Measurements from ENCODE around the gene TMPRSS3.
"Not testable (repeated sequence)": the region's sequence is repeated elsewhere in the genome, so short reads cannot be mapped to it uniquely, and the experiment has no call there.

The TMPRSS3 gene

DNA sequence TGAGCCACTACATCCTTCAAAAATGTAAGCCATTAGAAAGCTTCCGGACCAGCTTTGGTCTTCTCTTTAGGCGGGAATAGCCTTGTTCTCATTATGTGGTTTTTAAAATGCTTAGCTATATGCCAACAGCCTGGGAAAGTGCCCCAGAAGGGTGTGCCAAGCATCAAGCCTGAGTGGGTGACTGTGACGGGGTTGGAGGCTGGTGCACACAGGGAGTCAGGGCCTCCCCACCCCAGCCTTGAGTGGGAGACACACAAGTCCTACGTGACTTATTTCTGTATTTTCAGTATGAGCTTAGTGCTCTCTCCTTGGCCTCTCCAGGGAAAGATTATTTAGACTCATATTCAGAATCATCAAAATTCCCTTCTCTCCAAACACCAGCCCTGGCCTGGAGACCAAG lies 17.6 kb upstream of the TMPRSS3 start:
- H3K4me3 ChIP-seq (ENCODE audit: low read depth, low read length): no peak overlapping the region
- H3K27me3 ChIP-seq: peaks cover 10% of the 10 kb centered on the region; the same call in 1 of the 2 replicates
- no peaks in the 10 kb centered on the region for H3K4me1 ChIP-seq
- TF ChIP-seq CTCF (IDR thresholded peaks at IDR 0.05; ENCODE audit: low read depth, low read length): no peak
- H3K9me3 ChIP-seq: no peaks in the 10 kb centered on the region
- H3K36me3 ChIP-seq: no peaks in the 10 kb centered on the region
- DNase-seq: no peak

GRCh38 chr21:42413093-42413492 lies 17.2 kb upstream of the TMPRSS3 start:
- TF ChIP-seq CTCF (IDR thresholded peaks at IDR 0.05; ENCODE audit: low read depth, low read length): no peak
- H3K27me3 ChIP-seq: peaks cover 6% of the 10 kb centered on the region; the same call in 1 of the 2 replicates
- H3K4me3 ChIP-seq (ENCODE audit: low read depth, low read length): no peak overlapping the region
- H3K4me1 ChIP-seq: no peaks in the 10 kb centered on the region
- H3K9me3 ChIP-seq: no peaks in the 10 kb centered on the region
- no peak for DNase-seq
- no peaks in the 10 kb centered on the region for H3K36me3 ChIP-seq

GRCh38 chr21:42412636-42412933 lies 16.7 kb upstream of the TMPRSS3 start:
- H3K4me3 ChIP-seq (ENCODE audit: low read depth, low read length): no peak overlapping the region
- no peaks in the 10 kb centered on the region for H3K9me3 ChIP-seq
- H3K4me1 ChIP-seq: no peaks in the 10 kb centered on the region
- peaks cover 6% of the 10 kb centered on the region; the same call in 1 of the 2 replicates for H3K27me3 ChIP-seq
- H3K36me3 ChIP-seq: no peaks in the 10 kb centered on the region
- no peak for DNase-seq
- no peak for TF ChIP-seq CTCF (IDR thresholded peaks at IDR 0.05; ENCODE audit: low read depth, low read length)

- Histone ChIP-seq H3K27me3 (peaks cover 6% of the 10 kb centered on the region; the same call in 1 of the 2 replicates), H3K4me1 (no peaks in the 10 kb centered on the region), H3K36me3 (no peaks in the 10 kb centered on the region), H3K4me3 (ENCODE audit: low read depth, low read length) (no peak overlapping the region), H3K9me3 (no peaks in the 10 kb centered on the region)
- DNase-seq: no peak
- TF ChIP-seq CTCF (IDR thresholded peaks at IDR 0.05; ENCODE audit: low read depth, low read length): no peak
Observed at GRCh38 chr21:42411891-42412635, 16.2 kb upstream of the TMPRSS3 start.

GRCh38 chr21:42411197-42411869 lies 15.5 kb upstream of the TMPRSS3 start:
- no peak for TF ChIP-seq CTCF (IDR thresholded peaks at IDR 0.05; ENCODE audit: low read depth, low read length)
- no peak for DNase-seq

DNA sequence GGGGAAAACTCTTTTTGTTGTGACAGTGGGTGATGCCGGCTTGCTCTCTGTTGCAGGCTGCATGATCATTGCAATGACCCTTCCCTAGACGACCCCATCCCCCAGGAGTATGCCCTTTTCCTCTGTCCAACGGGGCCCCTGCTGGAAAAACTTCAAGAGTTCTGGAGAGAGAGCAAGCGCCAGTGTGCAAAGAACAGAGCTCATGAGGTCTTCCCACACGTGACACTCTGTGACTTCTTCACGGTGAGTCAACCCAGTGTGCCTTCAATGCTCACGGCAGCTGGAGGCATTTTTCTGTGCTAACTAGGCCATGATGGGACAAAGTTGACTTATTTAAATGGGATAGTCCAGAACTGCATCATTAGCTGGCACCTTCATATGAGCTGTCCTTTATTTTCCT lies 13.5 kb upstream of the TMPRSS3 start:
- Histone ChIP-seq H3K9me3 (no peaks in the 10 kb centered on the region), H3K4me3 (ENCODE audit: low read depth, low read length) (no peak overlapping the region), H3K36me3 (no peaks in the 10 kb centered on the region), H3K4me1 (no peaks in the 10 kb centered on the region), H3K27me3 (peaks cover 6% of the 10 kb centered on the region; the same call in 1 of the 2 replicates)
- no peak for TF ChIP-seq CTCF (IDR thresholded peaks at IDR 0.05; ENCODE audit: low read depth, low read length)
- DNase-seq: no peak

More at GRCh38 chr21:42411197-42411869, 15.5 kb upstream of the TMPRSS3 start:
- Histone ChIP-seq H3K27me3 (peaks cover 6% of the 10 kb centered on the region; the same call in 1 of the 2 replicates), H3K4me3 (ENCODE audit: low read depth, low read length) (no peak overlapping the region), H3K9me3 (no peaks in the 10 kb centered on the region), H3K36me3 (no peaks in the 10 kb centered on the region), H3K4me1 (no peaks in the 10 kb centered on the region)

DNA sequence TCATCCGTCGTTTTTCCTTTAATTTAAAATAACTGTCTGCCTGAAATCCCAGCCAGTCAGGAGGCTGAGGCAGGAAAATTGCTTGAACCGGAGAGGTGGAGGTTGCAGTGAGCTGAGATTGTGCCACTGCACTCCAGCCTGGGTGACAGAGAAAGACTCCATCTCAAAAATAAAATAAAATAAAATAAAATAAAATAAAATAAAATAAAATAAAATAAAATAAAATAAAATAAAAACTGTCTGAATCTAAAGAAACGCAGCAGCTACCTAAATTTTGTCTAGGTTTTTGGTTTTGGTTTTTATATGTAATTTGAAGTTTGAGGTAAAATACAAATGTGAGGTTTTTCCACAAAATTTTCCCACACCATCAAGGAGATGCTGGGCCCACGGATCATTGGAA lies 12.9 kb upstream of the TMPRSS3 start:
- not testable (repeated sequence) for H3K27me3 ChIP-seq; H3K36me3 ChIP-seq; H3K9me3 ChIP-seq; H3K4me3 ChIP-seq (ENCODE audit: low read depth, low read length); DNase-seq; H3K4me1 ChIP-seq
